GM12878 (cell line): ENCODE measurements around the gene RFXANK. TPM values are rescaled to one million over a fixed set of nuclear protein-coding genes. Genes with fewer than 3 reads are reported as not detected.

ENCODE experiments used
- CREB1 ChIP-seq: IDR thresholded peaks from 2 replicates; pipeline ENCODE4 v1.6.1; 2012; ENCODE audit warnings: low read depth, mild to moderate bottlenecking, inconsistent platforms
- FOS ChIP-seq: IDR thresholded peaks from 3 replicates; pipeline ENCODE4 v1.6.1; 2011; ENCODE audit warnings: borderline replicate concordance; ENCODE audit not compliant: insufficient read length; ENCODE audit errors: extremely low read depth
- LARP7 ChIP-seq: fragments of 450-650 bp; IDR thresholded peaks from 2 replicates; pipeline ENCODE4 v1.6.1; 2017; ENCODE audit warnings: mild to moderate bottlenecking
- RAD51 ChIP-seq: fragments of 450-650 bp; IDR thresholded peaks from 2 replicates; pipeline ENCODE4 v1.6.1; 2016; ENCODE audit warnings: moderate library complexity, mild to moderate bottlenecking, inconsistent platforms
- SIN3A ChIP-seq: IDR thresholded peaks from 2 replicates; pipeline ENCODE4 v1.6.1; 2012; ENCODE audit warnings: low read depth, low read length, improper control_type of control experiment
- SP1 ChIP-seq: IDR thresholded peaks from one replicate; pipeline ENCODE4 v1.6.1; 2011; ENCODE audit warnings: low read depth, low read length
- TCF7 ChIP-seq: IDR thresholded peaks from 2 replicates; pipeline ENCODE4 v1.6.1; 2014; ENCODE audit warnings: antibody characterized with exemption, borderline replicate concordance
- YBX1 ChIP-seq: fragments of 450-650 bp; IDR thresholded peaks from 2 replicates; pipeline ENCODE4 v1.6.1; 2016; ENCODE audit warnings: antibody characterized with exemption
- ZNF24 ChIP-seq: fragments of 450-650 bp; IDR thresholded peaks from 2 replicates; pipeline ENCODE4 v1.6.1; 2017; ENCODE audit warnings: antibody characterized with exemption, mild to moderate bottlenecking
- ZNF384 ChIP-seq: IDR thresholded peaks from 2 replicates; pipeline ENCODE4 v1.6.1; 2012; ENCODE audit warnings: low read depth, mild to moderate bottlenecking, low read length, improper control_type of control experiment, borderline replicate concordance
- polyA plus RNA-seq, 11 experiments: library from polyadenylated mRNA; depleted of rRNA in 4 of 11; unstranded in 6 of 11; stranded (reverse) in 5 of 11; fragments of >200 nt; fragmentation: Nextera tagmentation in 4 of 11; fragmentation: Illumina TruSeq in 1 of 11; extraction: Ambion mirVana in 4 of 11; extraction: Trizol in 1 of 11; gene quantifications; 1 replicate in 1 of 11; 2 replicates in 10 of 11; pipeline versions ENCODE4 v1.2.1 to v1.2.3, GENCODE V29; 2011 to 2016; ENCODE audit warnings: inconsistent platforms in 2 of 11, missing spikeins in 2 of 11, low read depth in 1 of 11
- total RNA-seq, 4 experiments: library from RNA; depleted of rRNA in 3 of 4; stranded (reverse); fragments of >200 nt in 3 of 4; fragmentation: Illumina TruSeq in 1 of 4; extraction: Trizol in 1 of 4; gene quantifications; 2 replicates each; pipeline versions ENCODE4 v1.2.1 to v1.2.3, GENCODE V29; 2013 to 2021
- TF ChIP-seq, protein P1 (sequence below): fragments of 450-650 bp; IDR thresholded peaks from 2 replicates; pipeline ENCODE4 v1.6.1; 2017; ENCODE audit warnings: mild to moderate bottlenecking, moderate library complexity
- TF ChIP-seq, protein P2 (sequence below): fragments of 150-350 bp; IDR thresholded peaks from 2 replicates; pipeline ENCODE4 v1.6.1; 2016; ENCODE audit warnings: low read depth, low read length
- TF ChIP-seq, protein P3 (sequence below): IDR thresholded peaks from 2 replicates; pipeline ENCODE4 v1.6.1; 2012; ENCODE audit warnings: mild to moderate bottlenecking, low read depth, low read length
- TF ChIP-seq, protein P4 (sequence below): IDR thresholded peaks from 2 replicates; pipeline ENCODE4 v1.6.1; 2012; ENCODE audit warnings: low read depth, low read length, improper control_type of control experiment

Gene RFXANK
- total and polyA plus RNA-seq, 10 of the 15 experiments (the other 5 are each of a cell fraction or from before 2014, with no cell fraction given), result 70.8 to 125 (median 95.7) TPM

DNA sequence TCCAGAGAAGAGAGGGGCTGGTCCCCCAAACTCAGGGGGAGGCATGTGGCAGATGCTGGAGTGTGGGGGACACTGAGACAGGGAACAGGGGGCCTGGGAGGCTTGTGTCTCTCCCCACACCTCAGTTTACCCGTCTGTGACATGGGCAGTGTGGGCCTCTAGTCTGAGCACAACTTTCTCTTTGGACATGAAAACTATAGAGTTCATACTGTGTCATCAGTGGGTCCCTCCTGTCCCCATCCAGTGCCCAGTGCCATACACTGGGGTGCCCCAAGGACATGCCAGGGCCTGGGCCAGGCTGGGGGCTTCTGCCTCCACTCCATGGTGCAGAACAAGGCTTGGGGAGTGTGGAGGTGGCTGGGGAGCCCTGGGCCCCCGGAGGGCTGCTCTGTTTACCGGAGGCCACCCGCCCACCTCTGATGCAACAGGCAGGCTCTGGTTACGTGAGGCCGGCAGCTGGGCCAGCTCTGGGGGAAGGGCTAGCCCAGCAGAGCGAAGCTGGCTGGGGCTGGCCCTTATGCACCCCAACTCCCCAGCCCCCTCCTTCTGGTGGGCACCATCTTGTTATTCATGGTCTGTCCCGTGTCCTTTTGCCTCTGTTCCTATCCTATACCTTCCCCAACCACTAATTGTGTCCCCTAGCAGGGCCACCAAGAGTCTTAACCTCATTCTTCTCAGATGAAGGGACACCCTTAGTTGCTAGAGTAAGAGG lies 20.1 kb upstream of the RFXANK start (continued):
- TF ChIP-seq, protein P1, sequence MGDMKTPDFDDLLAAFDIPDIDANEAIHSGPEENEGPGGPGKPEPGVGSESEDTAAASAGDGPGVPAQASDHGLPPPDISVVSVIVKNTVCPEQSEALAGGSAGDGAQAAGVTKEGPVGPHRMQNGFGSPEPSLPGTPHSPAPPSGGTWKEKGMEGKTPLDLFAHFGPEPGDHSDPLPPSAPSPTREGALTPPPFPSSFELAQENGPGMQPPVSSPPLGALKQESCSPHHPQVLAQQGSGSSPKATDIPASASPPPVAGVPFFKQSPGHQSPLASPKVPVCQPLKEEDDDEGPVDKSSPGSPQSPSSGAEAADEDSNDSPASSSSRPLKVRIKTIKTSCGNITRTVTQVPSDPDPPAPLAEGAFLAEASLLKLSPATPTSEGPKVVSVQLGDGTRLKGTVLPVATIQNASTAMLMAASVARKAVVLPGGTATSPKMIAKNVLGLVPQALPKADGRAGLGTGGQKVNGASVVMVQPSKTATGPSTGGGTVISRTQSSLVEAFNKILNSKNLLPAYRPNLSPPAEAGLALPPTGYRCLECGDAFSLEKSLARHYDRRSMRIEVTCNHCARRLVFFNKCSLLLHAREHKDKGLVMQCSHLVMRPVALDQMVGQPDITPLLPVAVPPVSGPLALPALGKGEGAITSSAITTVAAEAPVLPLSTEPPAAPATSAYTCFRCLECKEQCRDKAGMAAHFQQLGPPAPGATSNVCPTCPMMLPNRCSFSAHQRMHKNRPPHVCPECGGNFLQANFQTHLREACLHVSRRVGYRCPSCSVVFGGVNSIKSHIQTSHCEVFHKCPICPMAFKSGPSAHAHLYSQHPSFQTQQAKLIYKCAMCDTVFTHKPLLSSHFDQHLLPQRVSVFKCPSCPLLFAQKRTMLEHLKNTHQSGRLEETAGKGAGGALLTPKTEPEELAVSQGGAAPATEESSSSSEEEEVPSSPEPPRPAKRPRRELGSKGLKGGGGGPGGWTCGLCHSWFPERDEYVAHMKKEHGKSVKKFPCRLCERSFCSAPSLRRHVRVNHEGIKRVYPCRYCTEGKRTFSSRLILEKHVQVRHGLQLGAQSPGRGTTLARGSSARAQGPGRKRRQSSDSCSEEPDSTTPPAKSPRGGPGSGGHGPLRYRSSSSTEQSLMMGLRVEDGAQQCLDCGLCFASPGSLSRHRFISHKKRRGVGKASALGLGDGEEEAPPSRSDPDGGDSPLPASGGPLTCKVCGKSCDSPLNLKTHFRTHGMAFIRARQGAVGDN, result no peak
- TF ChIP-seq LARP7 (no peak), ZNF24 (no peak), SP1 (peak; percentile 56), SIN3A (no peak), ZNF384 (no peak), RAD51 (no peak), TCF7 (no peak), FOS (no peak), CREB1 (0 out of 2 replicates have a peak, but pooled peaks have one; percentile 43), YBX1 (no peak)
- TF ChIP-seq, protein P2, sequence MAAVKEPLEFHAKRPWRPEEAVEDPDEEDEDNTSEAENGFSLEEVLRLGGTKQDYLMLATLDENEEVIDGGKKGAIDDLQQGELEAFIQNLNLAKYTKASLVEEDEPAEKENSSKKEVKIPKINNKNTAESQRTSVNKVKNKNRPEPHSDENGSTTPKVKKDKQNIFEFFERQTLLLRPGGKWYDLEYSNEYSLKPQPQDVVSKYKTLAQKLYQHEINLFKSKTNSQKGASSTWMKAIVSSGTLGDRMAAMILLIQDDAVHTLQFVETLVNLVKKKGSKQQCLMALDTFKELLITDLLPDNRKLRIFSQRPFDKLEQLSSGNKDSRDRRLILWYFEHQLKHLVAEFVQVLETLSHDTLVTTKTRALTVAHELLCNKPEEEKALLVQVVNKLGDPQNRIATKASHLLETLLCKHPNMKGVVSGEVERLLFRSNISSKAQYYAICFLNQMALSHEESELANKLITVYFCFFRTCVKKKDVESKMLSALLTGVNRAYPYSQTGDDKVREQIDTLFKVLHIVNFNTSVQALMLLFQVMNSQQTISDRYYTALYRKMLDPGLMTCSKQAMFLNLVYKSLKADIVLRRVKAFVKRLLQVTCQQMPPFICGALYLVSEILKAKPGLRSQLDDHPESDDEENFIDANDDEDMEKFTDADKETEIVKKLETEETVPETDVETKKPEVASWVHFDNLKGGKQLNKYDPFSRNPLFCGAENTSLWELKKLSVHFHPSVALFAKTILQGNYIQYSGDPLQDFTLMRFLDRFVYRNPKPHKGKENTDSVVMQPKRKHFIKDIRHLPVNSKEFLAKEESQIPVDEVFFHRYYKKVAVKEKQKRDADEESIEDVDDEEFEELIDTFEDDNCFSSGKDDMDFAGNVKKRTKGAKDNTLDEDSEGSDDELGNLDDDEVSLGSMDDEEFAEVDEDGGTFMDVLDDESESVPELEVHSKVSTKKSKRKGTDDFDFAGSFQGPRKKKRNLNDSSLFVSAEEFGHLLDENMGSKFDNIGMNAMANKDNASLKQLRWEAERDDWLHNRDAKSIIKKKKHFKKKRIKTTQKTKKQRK, result no peak
- TF ChIP-seq, protein P3, sequence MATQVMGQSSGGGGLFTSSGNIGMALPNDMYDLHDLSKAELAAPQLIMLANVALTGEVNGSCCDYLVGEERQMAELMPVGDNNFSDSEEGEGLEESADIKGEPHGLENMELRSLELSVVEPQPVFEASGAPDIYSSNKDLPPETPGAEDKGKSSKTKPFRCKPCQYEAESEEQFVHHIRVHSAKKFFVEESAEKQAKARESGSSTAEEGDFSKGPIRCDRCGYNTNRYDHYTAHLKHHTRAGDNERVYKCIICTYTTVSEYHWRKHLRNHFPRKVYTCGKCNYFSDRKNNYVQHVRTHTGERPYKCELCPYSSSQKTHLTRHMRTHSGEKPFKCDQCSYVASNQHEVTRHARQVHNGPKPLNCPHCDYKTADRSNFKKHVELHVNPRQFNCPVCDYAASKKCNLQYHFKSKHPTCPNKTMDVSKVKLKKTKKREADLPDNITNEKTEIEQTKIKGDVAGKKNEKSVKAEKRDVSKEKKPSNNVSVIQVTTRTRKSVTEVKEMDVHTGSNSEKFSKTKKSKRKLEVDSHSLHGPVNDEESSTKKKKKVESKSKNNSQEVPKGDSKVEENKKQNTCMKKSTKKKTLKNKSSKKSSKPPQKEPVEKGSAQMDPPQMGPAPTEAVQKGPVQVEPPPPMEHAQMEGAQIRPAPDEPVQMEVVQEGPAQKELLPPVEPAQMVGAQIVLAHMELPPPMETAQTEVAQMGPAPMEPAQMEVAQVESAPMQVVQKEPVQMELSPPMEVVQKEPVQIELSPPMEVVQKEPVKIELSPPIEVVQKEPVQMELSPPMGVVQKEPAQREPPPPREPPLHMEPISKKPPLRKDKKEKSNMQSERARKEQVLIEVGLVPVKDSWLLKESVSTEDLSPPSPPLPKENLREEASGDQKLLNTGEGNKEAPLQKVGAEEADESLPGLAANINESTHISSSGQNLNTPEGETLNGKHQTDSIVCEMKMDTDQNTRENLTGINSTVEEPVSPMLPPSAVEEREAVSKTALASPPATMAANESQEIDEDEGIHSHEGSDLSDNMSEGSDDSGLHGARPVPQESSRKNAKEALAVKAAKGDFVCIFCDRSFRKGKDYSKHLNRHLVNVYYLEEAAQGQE, result no peak
- TF ChIP-seq, protein P4, sequence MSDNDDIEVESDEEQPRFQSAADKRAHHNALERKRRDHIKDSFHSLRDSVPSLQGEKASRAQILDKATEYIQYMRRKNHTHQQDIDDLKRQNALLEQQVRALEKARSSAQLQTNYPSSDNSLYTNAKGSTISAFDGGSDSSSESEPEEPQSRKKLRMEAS, result no peak
